ENCODE measurements around the gene TAF6L. TPM values are rescaled to one million over a fixed set of nuclear protein-coding genes. Genes with fewer than 3 reads are reported as not detected.

Gene TAF6L
- total and polyA plus RNA-seq, 2 donors (not counting 1 experiment from before 2014, with no cell fraction given), result 28.2 to 48.2 TPM

DNA sequence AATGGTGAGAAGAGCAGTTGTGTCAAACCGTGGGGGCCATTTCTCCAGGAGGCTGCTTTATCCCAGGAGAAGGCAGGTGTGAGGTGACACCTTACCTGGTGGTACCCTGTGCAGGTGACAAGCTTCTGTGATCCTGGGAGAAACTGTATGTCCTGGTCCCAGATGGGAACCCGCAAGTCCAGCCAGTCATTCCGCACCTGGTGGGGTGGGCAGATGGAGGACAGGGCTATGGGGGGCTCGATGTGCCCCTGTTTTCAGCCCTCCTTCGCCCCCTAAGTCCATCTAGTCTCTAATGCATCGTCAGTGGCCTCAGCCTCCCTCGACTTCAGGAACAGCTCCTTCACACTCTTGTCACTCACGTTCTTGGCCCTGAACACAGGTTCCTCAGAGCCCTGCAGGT is 64.1 kb downstream of the TAF6L start:
- ATAC-seq (ENCODE audit: low read depth) (no peak), DNase-seq (peak; percentile 13)
- Histone ChIP-seq H3K79me2 (ENCODE audit: control insufficient read depth, insufficient read depth, low read length) (peaks cover 77% of the 10 kb centered on the region), H3K9ac (ENCODE audit: low read length) (no peak overlapping the region), H3K36me3 (replicated peaks in 1 of 2; ENCODE audit: control extremely low read depth in 1 of 2, control insufficient read depth in 1 of 2, extremely low read depth in 1 of 2, insufficient read depth in 2 of 2, low read length in 1 of 2) (peaks cover 0 to 43% of the 10 kb centered on the region in 2 experiments), H3K27me3 (replicated peaks in 1 of 4; ENCODE audit: control extremely low read depth in 1 of 4, control insufficient read depth in 3 of 4, insufficient read depth in 4 of 4, low read length in 3 of 4) (no peaks in the 10 kb centered on the region), H4K20me1 (ENCODE audit: control insufficient read depth, insufficient read depth, low read length, poor library complexity, severe bottlenecking) (peaks cover 12% of the 10 kb centered on the region), H3K9me3 (ENCODE audit: control extremely low read depth in 1 of 3, control insufficient read depth in 2 of 3, insufficient read depth in 1 of 3, low read length in 2 of 3) (no peaks in the 10 kb centered on the region), H3K4me2 (replicated peaks; ENCODE audit: low read depth, low read length, poor library complexity, severe bottlenecking) (no peak overlapping the region), H3K27ac (ENCODE audit: low read length in 2 of 2) (no peak overlapping the region), H2AFZ (ENCODE audit: insufficient read depth, low read depth, low read length, poor library complexity, severe bottlenecking) (no peak overlapping the region), H3K4me1 (ENCODE audit: control insufficient read depth in 2 of 2, insufficient read depth in 2 of 2, low read length in 2 of 2) (peaks cover 20 to 34% of the 10 kb centered on the region in 2 donors), H3K4me3 (ENCODE audit: control extremely low read depth in 1 of 5, extremely low read depth in 1 of 5, insufficient read depth in 1 of 5, low read depth in 2 of 5, low read length in 4 of 5) (no peak overlapping the region)
- H3K27me3 Mint-ChIP-seq, result no peaks in the 10 kb centered on the region
- peak overlapping the region; percentile 26 for H3K27ac Mint-ChIP-seq
- CTCF ChIA-PET, result interaction anchor here (0.5 kb wide), 1 partner anchor 274 kb away, joined by 3 read pairs; no protein-coding TSS in a partner anchor
- peaks cover 44% of the 10 kb centered on the region for H3K4me1 Mint-ChIP-seq
- 97% methylated on average over 7 of the region's 8 CpGs for WGBS (ENCODE audit: insufficient coverage)
- no peak overlapping the region for H3K4me3 Mint-ChIP-seq
- intact Hi-C loops (cut with micrococcal nuclease), result no loop called here
- POLR2A ChIA-PET, result no interaction called here
- TF ChIP-seq CTCF (IDR thresholded peaks at IDR 0.05) (no peak), EZH2 (IDR thresholded peaks at IDR 0.05; ENCODE audit: borderline replicate concordance, insufficient read depth, low read depth, low read length, poor library complexity, severe bottlenecking) (no peak)
- no peaks in the 10 kb centered on the region for H3K9me3 Mint-ChIP-seq (ENCODE audit: insufficient read depth)

Small RNA genes lying within 50 kb of the gene (small RNA-seq; reads per million reads assigned to genes)
- gene MIR6514 (ENCODE audit: insufficient read length, low read depth, low replicate concordance) (not detected), gene RNU6-118P (ENCODE audit: insufficient read length, low read depth, low replicate concordance) (not detected)

Other genes starting within 250 kb of the TAF6L start
Only the 30 nearest of the 31 such genes appear.
- 228 and 229 TPM in 2 replicates for gene AHNAK, start 224.6 kb upstream of the TAF6L start, total RNA-seq
- 58.1 and 63.7 TPM in 2 replicates for gene AHNAK, start 224.6 kb upstream of the TAF6L start, polyA plus RNA-seq
- gene EEF1G, start 197.5 kb upstream of the TAF6L start, total RNA-seq, result 1,778 and 1,867 TPM in 2 replicates
- gene EEF1G, start 197.5 kb upstream of the TAF6L start, polyA plus RNA-seq, result 1,359 and 1,582 TPM in 2 replicates
- gene TUT1, start 179.9 kb upstream of the TAF6L start, total RNA-seq, result 33.8 and 47.7 TPM in 2 replicates
- gene TUT1, start 179.9 kb upstream of the TAF6L start, polyA plus RNA-seq, result 31.1 and 31.6 TPM in 2 replicates
- gene MTA2, start 169.5 kb upstream of the TAF6L start, total RNA-seq, result 127 and 139 TPM in 2 replicates
- gene MTA2, start 169.5 kb upstream of the TAF6L start, polyA plus RNA-seq, result 37.2 and 46.9 TPM in 2 replicates
- gene EML3, start 158.6 kb upstream of the TAF6L start, total RNA-seq, result 127 and 135 TPM in 2 replicates
- gene EML3, start 158.6 kb upstream of the TAF6L start, polyA plus RNA-seq, result 128 and 170 TPM in 2 replicates
- 0.68 and 2.0 TPM in 2 replicates for gene ROM1, start 158.1 kb upstream of the TAF6L start, total RNA-seq
- 1.3 and 1.7 TPM in 2 replicates for gene ROM1, start 158.1 kb upstream of the TAF6L start, polyA plus RNA-seq
- gene B3GAT3, start 149.4 kb upstream of the TAF6L start, total RNA-seq, result 63.1 and 66.6 TPM in 2 replicates
- 88.9 and 89.3 TPM in 2 replicates for gene B3GAT3, start 149.4 kb upstream of the TAF6L start, polyA plus RNA-seq
- 190 and 204 TPM in 2 replicates for gene GANAB, start 124.8 kb upstream of the TAF6L start, total RNA-seq
- gene GANAB, start 124.8 kb upstream of the TAF6L start, polyA plus RNA-seq, result 98.7 and 139 TPM in 2 replicates
- gene INTS5, start 118.1 kb upstream of the TAF6L start, total RNA-seq, result 21.3 and 22.7 TPM in 2 replicates
- 8.7 and 14.3 TPM in 2 replicates for gene INTS5, start 118.1 kb upstream of the TAF6L start, polyA plus RNA-seq
- 48.1 and 52.0 TPM in 2 replicates for gene C11orf98, start 106.2 kb upstream of the TAF6L start, total RNA-seq
- gene C11orf98, start 106.2 kb upstream of the TAF6L start, polyA plus RNA-seq, result 41.5 and 46.3 TPM in 2 replicates
- 57.3 and 78.7 TPM in 2 replicates for gene CSKMT, start 106.1 kb upstream of the TAF6L start, total RNA-seq
- gene CSKMT, start 106.1 kb upstream of the TAF6L start, polyA plus RNA-seq, result 21.3 and 39.0 TPM in 2 replicates
- 6.5 and 8.9 TPM in 2 replicates for gene UQCC3, start 99.7 kb upstream of the TAF6L start, total RNA-seq
- 2.8 and 5.6 TPM in 2 replicates for gene UQCC3, start 99.7 kb upstream of the TAF6L start, polyA plus RNA-seq
- 32.5 and 33.3 TPM in 2 replicates for gene LBHD1, start 99.1 kb upstream of the TAF6L start, total RNA-seq
- 19.3 and 23.3 TPM in 2 replicates for gene LBHD1, start 99.1 kb upstream of the TAF6L start, polyA plus RNA-seq
- 186 and 193 TPM in 2 replicates for gene UBXN1, start 92.3 kb upstream of the TAF6L start, total RNA-seq
- 180 and 289 TPM in 2 replicates for gene UBXN1, start 92.3 kb upstream of the TAF6L start, polyA plus RNA-seq
- 0.15 and 0.25 TPM in 2 replicates for gene LRRN4CL, start 81.9 kb upstream of the TAF6L start, total RNA-seq
- 0.03 TPM in 1 of 2 replicates, not detected in the other for gene LRRN4CL, start 81.9 kb upstream of the TAF6L start, polyA plus RNA-seq
- gene BSCL2, start 64.0 kb upstream of the TAF6L start, total RNA-seq, result 49.2 and 56.3 TPM in 2 replicates
- 38.5 TPM in 2 replicates for gene BSCL2, start 64.0 kb upstream of the TAF6L start, polyA plus RNA-seq
- gene GNG3, start 63.7 kb upstream of the TAF6L start, total RNA-seq, result 0.95 and 2.1 TPM in 2 replicates
- gene GNG3, start 63.7 kb upstream of the TAF6L start, polyA plus RNA-seq, result 5.5 and 8.0 TPM in 2 replicates
- gene HNRNPUL2, start 43.9 kb upstream of the TAF6L start, total RNA-seq, result 70.4 and 78.2 TPM in 2 replicates
- gene HNRNPUL2, start 43.9 kb upstream of the TAF6L start, polyA plus RNA-seq, result 14.6 and 15.7 TPM in 2 replicates
- gene TTC9C, start 42.9 kb upstream of the TAF6L start, total RNA-seq, result 56.3 and 57.9 TPM in 2 replicates
- gene TTC9C, start 42.9 kb upstream of the TAF6L start, polyA plus RNA-seq, result 33.5 and 36.7 TPM in 2 replicates
- gene ZBTB3, start 17.2 kb upstream of the TAF6L start, total RNA-seq, result 22.0 and 24.8 TPM in 2 replicates
- 3.8 and 8.7 TPM in 2 replicates for gene ZBTB3, start 17.2 kb upstream of the TAF6L start, polyA plus RNA-seq
- 76.8 and 78.7 TPM in 2 replicates for gene POLR2G, start 9.8 kb upstream of the TAF6L start, total RNA-seq
- gene POLR2G, start 9.8 kb upstream of the TAF6L start, polyA plus RNA-seq, result 113 and 129 TPM in 2 replicates
- 62.3 and 71.5 TPM in 2 replicates for gene TMEM179B, start 16.0 kb downstream of the TAF6L start, total RNA-seq
- gene TMEM179B, start 16.0 kb downstream of the TAF6L start, polyA plus RNA-seq, result 43.2 and 64.3 TPM in 2 replicates
- 15.6 and 16.2 TPM in 2 replicates for gene TMEM223, start 20.6 kb downstream of the TAF6L start, total RNA-seq
- 6.0 and 12.0 TPM in 2 replicates for gene TMEM223, start 20.6 kb downstream of the TAF6L start, polyA plus RNA-seq
- gene NXF1, start 34.0 kb downstream of the TAF6L start, total RNA-seq, result 161 TPM in 2 replicates
- gene NXF1, start 34.0 kb downstream of the TAF6L start, polyA plus RNA-seq, result 242 and 262 TPM in 2 replicates
- 98.1 and 99.1 TPM in 2 replicates for gene STX5, start 60.7 kb downstream of the TAF6L start, total RNA-seq
- gene STX5, start 60.7 kb downstream of the TAF6L start, polyA plus RNA-seq, result 41.0 and 42.1 TPM in 2 replicates
- gene TEX54, start 61.4 kb downstream of the TAF6L start, total RNA-seq, result 1.1 TPM in 1 of 2 replicates, not detected in the other
- gene TEX54, start 61.4 kb downstream of the TAF6L start, polyA plus RNA-seq, result not detected in 2 replicates
- gene WDR74, start 68.2 kb downstream of the TAF6L start, total RNA-seq, result 131 and 136 TPM in 2 replicates
- gene WDR74, start 68.2 kb downstream of the TAF6L start, polyA plus RNA-seq, result 122 and 148 TPM in 2 replicates
- 148 and 175 TPM in 2 replicates for gene SLC3A2, start 109.5 kb downstream of the TAF6L start, total RNA-seq
- gene SLC3A2, start 109.5 kb downstream of the TAF6L start, polyA plus RNA-seq, result 92.0 and 102 TPM in 2 replicates
- gene CHRM1, start 150.0 kb downstream of the TAF6L start, total RNA-seq, result not detected in 2 replicates
- not detected in 2 replicates for gene CHRM1, start 150.0 kb downstream of the TAF6L start, polyA plus RNA-seq
- gene SLC22A6, start 213.6 kb downstream of the TAF6L start, total RNA-seq, result not detected in 2 replicates
- gene SLC22A6, start 213.6 kb downstream of the TAF6L start, polyA plus RNA-seq, result not detected in 2 replicates

Data from B cell (primary cell).